NCI-H226 (cell line): ENCODE results near the gene MAD1L1.
"Not testable (repeated sequence)": the region's sequence is repeated elsewhere in the genome, so short reads cannot be mapped to it uniquely, and the experiment has no call there.

Source experiments
- DNase-seq: peaks from one replicate; pipeline ENCODE4 v3.0.0-alpha.2; 2015

The MAD1L1 gene

DNA sequence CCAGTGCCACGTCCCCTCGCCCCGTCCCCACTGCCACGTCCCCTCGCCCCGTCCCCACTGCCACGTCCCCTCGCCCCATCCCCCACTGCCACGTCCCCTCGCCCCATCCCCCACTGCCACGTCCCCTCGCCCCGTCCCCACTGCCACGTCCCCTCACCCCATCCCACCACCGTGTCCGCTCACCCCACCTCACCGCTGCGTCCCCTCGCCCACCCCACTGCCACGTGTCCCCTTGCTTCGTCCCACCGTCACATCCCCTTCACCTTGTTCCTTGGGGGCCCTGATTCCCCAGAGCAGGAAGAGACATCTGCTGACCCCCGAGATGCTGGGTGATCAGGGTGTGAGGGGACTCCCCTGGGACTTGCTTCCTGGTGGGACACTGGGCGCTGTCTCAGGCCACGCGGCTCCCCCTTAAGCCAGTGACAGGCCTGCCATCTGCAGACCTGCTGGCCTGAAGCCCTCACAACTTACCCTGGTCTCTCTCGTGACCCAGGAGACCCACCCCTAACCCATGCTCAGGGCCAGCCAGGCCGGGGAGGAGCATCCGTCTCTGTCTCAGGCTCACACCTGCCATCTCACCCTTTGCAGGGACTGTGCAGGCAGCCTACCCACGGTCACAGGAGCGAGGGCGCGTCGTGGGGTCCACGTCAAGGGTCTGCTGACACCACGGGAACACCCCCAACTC, 302.2 kb downstream of the MAD1L1 start:
- DNase-seq: no peak

DNA sequence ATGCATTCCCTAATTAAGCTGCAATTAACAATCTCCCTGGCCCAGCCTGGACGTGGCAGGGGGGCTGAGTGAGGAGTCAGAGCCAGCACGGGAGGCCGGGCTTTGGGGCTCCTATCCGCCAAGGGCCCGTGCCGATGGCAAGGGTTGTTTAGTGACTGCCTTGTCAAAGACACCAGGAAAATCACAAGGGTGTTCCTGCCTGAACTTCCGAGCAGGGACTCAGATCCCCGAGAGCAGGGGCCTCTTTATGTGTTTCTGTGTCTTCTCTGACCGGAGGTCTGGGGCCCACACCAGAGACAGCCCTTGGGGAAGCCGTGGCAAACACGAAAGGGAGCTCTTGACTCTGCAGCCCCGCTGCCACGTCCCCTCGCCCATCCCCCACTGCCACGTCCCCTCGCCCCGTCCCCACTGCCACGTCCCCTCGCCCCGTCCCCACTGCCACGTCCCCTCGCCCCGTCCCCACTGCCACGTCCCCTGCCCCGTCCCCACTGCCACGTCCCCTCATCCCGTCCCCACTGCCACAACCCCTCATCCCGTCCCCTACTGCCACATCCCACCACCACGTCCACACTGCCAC, 303.3 kb downstream of the MAD1L1 start:
- not testable (repeated sequence) for DNase-seq

DNA sequence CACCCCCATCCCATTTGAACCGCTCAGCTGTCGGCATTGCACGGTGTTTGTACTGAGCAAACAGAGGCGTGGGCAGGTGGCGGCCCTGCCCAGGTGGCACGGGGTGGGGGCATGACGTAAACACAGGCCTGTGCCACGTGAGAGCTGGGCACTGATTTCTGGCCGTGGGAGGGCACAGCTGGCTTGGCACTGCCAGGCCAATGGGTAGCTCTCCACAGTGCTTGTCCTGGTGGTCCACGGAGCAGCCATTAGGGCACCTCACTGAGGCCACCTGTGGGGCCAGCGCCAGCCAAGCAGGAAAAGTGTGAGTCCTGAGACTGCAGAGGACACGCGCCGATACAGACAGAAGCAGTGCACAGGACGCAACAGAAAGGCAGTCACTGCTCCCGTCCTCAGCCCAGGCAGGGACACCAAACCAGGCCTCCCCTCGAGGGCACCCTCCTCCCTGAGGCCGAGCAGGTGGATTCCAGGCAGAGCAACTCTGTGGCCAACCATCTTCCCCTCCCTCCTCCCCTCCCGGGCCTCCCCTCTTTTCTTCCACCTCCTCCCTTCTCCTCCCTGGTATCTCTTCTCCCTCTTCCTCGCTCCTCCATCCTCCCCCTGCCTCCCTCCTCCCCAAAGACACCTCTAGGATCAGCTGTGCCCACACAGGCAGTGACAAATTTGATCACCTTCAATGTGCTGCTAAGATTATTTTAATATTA, 303.9 kb downstream of the MAD1L1 start:
- no peak for DNase-seq

DNA sequence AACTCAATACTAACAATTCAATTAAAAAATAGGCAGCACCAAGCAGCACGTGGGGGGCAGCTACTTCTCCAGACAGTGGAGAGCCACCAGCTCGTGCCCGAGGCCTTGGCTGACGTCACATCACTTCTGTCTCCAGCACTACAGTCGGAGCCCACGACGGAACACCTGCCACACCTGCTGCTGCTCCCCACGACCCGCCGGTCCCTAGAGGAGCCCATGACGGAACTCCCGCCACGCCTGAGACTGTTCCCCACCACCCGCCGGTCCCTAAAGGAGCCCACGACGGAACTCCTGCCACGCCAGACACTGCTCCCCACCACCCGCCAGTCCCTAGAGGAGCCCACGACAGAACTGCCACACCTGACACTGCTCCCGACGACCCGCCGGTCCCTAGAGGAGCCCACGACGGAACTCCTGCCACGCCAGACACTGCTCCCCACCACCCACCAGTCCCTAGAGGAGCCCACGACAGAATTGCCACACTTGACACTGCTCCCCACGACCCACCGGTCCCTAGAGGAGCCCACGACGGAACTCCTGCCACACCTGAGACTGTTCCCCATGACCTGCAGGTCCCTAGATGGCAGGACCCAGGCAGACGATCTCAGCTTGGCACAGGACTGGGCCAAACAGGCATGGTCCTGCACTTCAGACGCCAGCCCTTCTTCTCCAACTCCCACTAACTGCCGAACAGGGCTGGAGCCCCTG, 304.7 kb downstream of the MAD1L1 start:
- DNase-seq: no peak

DNA sequence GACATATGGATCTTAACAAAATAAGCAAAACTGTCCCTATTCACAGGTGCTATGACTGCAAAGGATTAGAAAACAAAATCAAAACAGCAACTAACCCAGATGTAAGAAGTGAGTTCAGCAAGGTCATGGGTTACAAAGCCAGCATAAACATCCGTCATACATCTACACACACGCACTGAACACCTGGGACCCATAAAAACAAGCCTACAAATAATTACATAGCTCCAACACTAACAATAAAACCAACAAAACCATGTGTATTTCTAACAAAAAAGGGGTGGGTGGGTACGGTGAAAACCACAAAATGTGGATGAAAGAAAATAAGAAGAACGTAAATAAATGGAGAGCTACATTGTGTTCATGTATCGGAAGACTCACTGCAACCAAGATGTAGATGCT, 305.8 kb downstream of the MAD1L1 start:
- no peak for DNase-seq

DNA sequence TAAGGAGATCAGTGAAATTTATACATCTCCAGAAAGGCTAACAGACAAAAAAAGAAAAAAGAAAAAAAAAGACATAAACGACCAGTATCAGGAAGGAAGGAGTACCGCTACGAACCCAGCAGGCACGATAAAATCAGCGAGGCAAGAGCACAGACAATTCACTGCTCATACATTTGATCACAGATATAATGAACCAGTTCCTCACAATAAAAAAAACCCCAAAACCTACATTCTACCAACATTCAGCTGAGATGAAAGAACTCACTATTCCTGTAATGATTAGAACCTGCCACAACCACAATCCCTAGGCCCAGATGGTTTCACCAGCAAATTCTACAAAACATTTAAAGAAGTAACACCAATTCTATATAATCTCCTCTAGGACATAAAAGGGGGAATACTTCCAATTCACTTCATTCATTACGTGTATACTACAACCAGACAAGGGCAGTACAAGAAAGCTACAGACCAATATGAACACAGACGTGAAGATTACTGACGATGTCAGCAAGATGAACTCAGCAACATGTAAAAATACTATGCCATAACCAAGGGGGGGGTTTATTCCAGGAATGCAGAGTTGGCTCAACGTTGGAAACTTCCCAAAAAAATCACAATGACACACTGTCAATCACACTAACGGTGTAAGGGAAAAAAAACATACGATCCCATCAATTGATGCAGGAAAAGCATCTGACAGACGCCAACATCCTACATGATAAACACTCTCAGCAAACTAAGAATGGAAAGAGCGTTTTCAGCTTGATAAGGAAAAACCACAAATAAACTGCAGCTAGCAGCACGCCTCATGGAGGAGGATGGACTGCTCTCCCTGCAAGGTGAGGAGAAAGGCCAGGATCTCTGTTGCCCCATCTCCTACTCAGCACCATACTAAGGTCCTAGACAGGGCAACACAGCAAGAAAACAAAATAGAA, 306.5 kb downstream of the MAD1L1 start:
- DNase-seq: peak; percentile 20

DNA sequence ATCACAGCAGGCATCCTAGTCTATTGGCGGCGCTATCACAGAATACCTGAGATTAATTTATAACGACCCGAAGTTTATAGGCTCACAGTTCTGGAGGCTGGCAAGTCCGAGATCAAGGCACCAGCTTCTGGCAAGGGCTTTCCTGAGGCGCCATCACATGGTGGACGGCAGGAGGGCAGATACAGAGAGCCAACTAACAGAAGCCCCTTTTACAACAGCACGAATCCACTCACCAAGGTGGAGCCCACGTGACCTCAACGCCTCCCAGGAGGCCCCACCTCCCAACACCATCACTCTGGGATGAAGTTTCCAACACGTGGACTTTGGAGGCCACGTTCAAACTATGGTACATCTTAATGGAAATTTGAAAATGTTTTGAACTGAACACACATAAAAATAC, 307.4 kb downstream of the MAD1L1 start:
- no peak for DNase-seq

DNA sequence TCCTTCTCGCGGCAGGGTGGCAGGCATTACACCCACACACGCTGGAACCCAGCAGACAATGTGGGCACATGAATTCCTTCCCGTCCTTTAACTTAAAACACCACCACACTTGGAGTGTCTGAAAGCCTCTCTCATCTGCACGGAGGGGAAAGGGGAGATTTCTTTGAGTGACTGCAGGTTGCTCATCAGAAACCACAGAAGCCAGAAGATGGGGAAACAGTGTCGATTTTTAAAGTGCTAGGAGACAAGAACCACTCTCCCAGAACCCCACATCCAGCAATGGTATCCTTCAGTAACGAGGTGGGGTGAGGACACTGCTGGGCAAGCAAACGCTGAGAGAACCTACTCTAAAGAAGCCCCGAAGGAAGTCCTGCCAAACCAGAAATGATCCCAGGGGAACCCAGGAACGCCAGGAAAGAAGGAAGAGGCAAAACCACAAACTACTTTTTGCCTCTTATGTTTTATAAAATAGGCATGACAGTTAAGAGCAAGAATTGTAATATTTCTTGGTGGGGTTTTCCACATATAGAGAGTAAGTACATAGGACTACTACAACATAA, 308.4 kb downstream of the MAD1L1 start:
- DNase-seq: no peak

DNA sequence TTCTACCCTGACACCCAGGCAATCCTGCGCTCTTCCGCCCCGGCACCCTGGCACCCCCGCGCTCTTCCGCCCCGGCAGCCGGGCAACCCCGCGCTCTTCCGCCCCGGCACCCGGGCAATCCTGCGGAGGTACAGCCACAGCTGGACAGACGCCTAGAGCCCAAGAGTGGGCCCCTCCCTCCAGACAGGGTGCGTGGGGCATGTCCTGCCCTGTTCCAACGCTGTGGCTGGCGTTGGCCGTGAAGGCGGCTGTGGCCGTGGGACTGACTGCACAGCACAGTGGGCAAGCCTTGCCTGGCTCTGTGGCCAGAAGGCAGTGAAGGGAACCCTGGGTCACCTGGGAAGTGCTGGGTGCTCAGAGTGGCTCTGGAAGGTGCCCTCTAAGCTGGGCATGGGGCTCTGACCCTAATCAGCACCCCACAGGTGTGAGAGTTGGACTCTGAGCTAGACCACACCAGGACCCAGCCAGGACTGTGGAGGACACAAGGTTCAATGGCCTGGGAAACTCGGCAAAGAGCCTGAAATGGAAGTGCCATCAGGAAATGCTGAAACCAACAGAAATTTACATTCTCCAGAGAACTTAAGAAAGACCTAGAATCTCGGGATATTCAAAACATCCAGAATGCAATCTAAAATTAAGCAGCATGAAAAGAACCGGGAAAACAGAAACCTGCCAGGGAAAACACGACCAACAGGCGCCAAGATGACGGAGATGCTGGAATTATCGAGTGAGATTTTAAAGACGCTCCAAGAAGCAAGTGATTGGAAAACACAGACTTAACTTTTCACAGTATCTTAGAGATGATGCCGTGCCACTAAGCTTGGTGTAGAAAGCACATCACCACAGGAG, 309.1 kb downstream of the MAD1L1 start:
- no peak for DNase-seq

DNA sequence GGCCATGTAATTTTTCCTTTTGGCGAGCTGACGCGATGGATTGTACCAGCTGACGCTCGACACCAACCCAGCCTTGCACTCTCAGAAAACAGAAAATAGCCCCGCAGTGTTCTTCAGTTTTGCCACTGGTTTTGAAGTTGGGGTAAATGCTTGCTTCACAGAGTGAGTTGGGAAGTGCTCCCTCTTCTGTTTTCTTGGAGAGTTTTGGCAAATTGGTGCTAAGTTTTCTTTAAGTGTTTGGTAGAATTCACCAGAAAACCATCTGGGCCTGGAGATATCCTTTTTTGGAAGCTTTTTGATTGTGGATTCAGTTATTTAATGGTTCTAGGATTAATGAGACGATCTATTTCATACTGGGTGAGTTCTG, 309.9 kb downstream of the MAD1L1 start:
- DNase-seq: no peak

DNA sequence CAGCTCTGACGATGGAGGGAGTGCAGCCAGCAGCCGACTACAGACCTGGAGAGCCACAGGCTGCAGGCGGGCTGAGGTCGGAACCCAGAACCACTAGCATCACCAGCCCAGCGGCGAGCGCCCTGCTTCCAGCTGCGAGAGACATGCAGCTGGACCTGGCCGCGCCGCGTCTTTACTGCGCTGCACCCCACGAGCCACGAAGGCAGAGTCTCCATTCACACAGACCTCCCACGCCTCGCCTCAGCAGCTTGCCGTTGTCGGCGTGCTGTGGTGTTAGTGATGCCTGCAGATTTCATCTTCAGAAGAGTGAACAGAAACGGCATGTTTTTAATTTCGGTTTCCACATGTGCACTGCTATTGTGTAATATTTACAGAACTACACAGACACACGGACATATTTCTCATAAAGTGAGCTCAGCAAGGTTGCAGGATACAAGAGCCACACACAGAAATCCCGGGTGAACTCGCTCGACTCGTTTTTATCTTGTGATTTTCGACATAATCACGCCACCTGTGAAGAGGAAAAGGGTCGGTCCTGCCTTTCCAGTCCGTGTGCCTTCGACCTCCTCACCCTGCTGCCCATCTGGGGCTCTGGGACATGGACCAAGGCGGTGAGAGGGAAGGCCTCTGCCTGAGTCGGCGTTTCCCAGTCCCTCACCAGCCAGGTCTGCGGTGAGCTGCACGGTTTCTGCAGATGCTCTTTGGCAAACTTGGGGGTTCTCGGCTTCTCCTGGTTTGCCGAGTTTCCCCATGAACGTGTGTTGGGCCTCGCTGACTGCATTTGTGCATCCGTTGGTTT, 310.5 kb downstream of the MAD1L1 start:
- DNase-seq: no peak

DNA sequence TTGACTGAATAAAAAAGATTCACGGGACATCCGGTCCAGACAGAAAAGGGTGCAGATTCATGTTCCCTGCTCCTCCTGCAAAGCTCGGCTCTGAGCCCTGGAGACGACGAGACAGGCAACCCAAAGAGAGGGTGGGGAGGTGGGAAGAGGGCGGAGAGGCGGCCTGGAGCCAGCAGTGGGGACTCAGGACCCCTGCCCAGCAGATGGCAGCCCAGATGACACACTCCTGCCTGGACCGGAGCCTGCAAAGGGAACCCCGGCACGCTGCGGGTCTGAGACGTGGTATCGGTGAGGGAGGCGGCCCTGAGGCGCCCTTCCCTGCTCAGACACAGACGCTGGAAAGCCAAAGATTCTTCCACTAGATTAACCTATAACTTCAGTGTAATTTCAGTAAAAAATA, 311.9 kb downstream of the MAD1L1 start:
- no peak for DNase-seq

DNA sequence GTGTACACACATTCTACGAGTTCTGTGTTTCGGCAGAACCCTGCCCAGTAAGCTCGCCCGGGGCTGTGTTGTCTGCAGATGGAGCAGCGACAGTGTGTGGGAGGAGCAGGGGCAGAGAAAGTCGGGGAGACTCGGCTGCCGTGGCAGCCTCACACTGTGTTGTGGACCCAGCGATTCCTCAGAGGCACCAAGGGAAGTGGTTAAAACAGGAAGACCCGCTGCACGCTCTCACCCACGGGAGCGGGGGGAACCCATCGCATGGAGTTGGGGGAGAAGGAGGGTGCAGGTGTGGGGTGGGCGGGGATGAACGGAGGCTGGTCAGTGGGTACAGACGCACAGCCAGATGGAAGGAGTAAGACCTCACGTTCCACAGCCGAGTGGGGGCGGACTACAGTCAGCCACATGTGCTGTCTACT, 312.5 kb downstream of the MAD1L1 start:
- DNase-seq: no peak

DNA sequence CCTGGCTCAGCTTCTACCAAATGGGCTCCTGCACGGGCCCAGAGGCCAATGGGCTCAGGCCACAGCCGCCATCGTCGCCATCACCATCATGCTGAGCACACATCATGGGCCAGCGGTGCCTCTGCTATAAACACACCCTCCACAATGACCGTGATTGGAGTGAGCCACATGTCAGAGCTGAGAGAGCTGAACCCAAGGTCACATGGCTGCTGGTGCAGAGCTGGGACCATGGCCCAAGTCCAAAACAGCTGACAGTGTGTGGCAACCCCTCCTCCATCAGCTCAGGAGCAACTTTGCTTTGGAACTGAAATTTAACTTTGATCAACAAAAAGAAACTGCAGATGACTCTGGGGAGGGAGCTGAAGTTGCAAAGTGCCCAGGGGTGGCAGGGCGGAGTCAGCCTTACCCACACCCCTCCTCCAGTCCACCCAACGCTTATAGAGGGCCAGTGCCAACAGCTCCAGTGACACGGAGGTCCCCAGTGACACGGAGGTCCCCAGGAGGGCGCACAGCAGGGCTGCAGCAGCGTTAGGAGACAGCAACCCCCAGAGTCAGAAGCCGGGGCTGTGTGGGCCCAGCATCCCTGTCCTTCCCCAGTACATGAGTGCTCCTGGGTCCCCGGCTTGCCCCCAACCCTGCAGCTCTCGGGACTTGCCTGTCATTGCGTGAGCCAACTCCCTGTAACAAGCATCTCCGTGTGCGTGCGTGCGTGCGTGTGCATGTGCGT, 313.0 kb downstream of the MAD1L1 start:
- no peak for DNase-seq

DNA sequence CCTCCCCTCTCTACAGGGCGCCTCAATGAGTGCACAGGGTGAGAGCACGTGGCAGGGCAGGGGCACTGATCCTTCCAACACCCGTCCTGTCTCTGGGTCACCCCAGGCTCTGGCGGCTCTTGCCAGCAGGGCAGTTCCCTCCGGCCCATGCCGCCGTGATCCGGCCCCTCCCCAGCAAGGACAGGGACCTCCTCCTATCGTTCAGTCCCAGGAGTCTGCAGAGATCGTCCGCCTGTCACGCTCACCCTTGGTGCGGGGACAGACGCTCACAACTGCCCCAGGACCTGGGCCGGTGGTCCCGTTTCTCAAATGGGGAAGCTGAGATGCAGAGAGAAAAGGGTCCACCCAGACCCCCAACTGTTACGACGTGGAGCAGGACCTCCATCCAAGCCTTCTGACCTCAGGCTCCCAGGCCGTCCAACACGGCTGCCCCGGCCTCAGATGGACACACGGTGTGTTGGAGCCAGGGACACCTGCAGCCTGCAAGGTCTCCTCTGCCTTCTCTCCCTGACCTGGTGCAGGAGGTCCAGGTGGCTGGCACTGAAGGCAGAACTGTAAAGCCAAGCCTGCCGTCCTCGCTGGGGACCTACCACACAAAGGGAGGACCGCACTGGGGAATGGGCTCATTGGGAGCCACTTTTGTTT, 313.7 kb downstream of the MAD1L1 start:
- no peak for DNase-seq

DNA sequence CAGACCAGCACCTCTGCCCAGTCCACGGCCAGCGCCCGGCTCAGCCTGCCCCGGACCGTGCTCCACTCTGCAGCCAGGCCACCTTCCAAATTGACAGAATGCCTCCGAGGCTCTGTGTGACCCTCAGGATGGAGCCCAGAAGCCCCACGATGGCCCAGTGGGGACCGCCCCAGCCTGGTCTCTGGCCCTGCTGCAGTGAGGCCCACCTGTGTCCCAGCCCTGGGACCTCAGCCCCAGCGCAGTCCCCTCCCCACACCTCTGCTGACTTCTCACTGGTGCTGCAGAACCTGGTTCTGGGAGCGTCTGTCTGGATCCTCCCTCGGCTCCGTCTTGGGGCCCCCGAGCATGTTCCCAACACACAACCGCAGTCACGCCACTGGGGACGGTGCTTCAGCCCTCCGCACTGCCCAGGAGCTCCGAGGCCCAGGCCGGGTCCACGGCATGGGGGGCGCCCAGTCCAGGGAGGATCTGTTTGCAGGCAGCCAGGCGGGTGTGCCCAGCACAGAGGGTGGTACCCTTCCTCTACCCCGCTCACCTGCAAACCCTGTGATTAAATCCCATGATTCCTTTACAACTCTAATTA, 314.6 kb downstream of the MAD1L1 start:
- DNase-seq: no peak

DNA sequence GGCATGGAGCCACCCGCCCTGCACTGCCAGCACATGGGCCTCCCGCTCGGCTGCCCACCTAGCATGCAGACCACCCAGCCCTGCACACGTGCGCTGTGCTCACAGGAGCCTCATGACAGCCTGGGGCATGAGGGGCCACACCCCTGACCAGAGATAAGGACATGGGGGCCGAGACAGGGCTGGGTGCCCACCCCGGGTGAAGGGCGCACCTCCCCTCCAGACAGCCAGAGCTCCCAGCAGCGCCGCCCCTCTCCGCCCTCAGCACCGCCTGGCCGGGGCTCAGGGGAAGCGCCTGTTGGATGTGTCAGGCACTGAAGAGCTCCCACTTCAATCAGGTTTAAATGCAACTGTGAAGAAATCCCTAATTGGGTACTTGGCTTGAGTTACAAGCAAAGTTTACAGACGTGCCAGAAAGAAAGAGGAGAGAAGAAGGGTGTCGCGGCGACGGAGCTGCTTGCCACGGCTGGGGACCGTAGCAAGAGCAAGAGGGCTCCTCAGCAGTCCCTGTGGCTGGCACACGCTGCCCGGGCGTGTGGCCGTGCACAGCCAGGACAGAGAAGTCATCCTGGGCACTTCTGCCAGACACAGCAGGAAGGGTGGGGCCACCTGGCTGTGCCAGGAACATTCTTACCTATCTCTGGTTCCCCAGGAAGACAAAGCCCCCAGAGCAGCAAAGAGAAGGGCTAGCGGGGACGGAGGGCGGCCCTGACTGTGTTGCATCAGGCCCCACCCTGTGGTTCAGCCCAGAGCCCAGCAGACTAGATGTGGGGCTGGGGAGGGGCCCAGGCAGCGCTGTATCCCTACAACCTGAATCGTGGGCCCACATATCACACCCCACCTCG, 315.3 kb downstream of the MAD1L1 start:
- no peak for DNase-seq

DNA sequence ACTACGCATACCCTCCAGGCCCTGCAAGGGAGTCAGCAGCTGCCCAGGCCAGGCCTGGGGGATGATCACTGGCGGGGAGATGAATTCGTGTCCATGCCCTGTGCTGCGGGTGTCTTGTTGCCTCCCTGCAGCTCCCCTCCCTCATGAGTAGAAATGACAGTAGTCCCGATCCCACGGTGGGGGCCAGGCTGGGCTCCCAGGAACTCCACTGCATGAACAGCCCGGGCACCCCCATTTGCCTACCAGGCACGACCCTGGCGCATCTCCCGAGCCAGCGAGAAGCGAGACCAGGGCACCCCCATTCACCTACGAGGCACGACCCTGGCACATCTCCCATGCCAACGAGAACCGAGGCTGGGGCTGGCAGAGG, 316.2 kb downstream of the MAD1L1 start:
- no peak for DNase-seq
